Osteoblast (primary cell): Measurements from ENCODE around the gene KYAT1. TPM values are rescaled to one million over a fixed set of nuclear protein-coding genes. Genes with fewer than 3 reads are reported as not detected.
"Not testable (repeated sequence)": the region's sequence is repeated elsewhere in the genome, so short reads cannot be mapped to it uniquely, and the experiment has no call there.

Experiments
- DNase-seq: peaks from one replicate; pipeline ENCODE4 v3.0.0; 2011; ENCODE audit warnings: low spot score, mixed read lengths; ENCODE audit not compliant: insufficient read length; ENCODE audit errors: missing footprints
- H2AFZ ChIP-seq: 2 replicates; pipeline ENCODE4 v1.6.0; 2011; ENCODE audit warnings: mild to moderate bottlenecking, low read length
- H3K27ac ChIP-seq: 2 replicates; pipeline ENCODE4 v1.5.1; 2011; ENCODE audit warnings: mild to moderate bottlenecking, low read depth, low read length, moderate library complexity
- H3K27me3 ChIP-seq: 2 replicates; pipeline ENCODE4 v1.6.0; 2012; ENCODE audit warnings: mild to moderate bottlenecking, control low read depth, inconsistent platforms, low read length, moderate library complexity; ENCODE audit not compliant: insufficient read depth
- H3K36me3 ChIP-seq: 2 replicates; pipeline ENCODE4 v1.5.1; 2011; ENCODE audit warnings: mild to moderate bottlenecking, low read length, control low read depth, moderate library complexity; ENCODE audit not compliant: insufficient read depth
- H3K4me1 ChIP-seq: 2 replicates; pipeline ENCODE4 v1.5.1; 2011; ENCODE audit warnings: mild to moderate bottlenecking, low read length, control low read depth, moderate library complexity; ENCODE audit not compliant: insufficient read depth
- H3K4me2 ChIP-seq: 2 replicates; pipeline ENCODE4 v1.6.0; 2011; ENCODE audit warnings: mild to moderate bottlenecking, low read length; ENCODE audit not compliant: insufficient read depth
- H3K4me3 ChIP-seq: fragments of 200-600 bp; sonication (generic); 3 replicates; pipeline ENCODE4 v1.5.1; 2012; ENCODE audit warnings: mild to moderate bottlenecking, low read length, inconsistent platforms; ENCODE audit not compliant: insufficient read depth
- H3K79me2 ChIP-seq: 2 replicates; pipeline ENCODE4 v1.6.0; 2012; ENCODE audit warnings: mild to moderate bottlenecking, low read length, control low read depth, inconsistent platforms; ENCODE audit not compliant: insufficient read depth
- H3K9me3 ChIP-seq: 2 replicates; pipeline ENCODE4 v1.5.1; 2011; ENCODE audit warnings: low read depth, low read length, control low read depth
- H4K20me1 ChIP-seq: 2 replicates; pipeline ENCODE4 v1.6.0; 2012; ENCODE audit warnings: mild to moderate bottlenecking, low read length, control low read depth; ENCODE audit not compliant: insufficient read depth
- total RNA-seq: library from RNA; depleted of rRNA; stranded (reverse); fragments of >200 nt; gene quantifications from 2 replicates; pipeline ENCODE4 v1.2.3, GENCODE V29; 2012
- TF ChIP-seq, protein P1 (sequence below): IDR thresholded peaks from 2 replicates; pipeline ENCODE4 v1.5.1; 2011; ENCODE audit warnings: mild to moderate bottlenecking, low read depth, low read length, moderate library complexity; ENCODE audit errors: extremely low read depth

KYAT1 gene
- total RNA-seq, 1 donor: 3.3 TPM

DNA sequence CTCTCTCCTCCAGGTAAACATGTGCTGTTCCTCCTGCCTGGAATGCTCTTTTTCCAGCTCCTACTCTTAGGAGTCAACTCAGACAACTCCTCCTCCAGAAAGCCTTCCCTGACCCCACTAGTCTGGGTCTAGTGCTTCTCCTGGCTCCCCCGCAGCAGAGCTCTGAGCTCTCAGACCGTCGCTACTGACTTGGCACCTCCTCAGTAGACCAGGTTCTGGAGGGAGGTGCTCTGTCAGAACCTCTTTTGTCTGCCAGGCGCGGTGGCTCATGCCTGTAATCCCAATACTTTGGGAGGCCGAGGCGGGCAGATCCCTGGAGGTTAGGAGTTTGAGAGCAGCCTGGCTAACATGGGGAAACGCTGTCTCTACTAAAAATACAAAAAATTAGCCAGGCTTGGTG lies 3.6 kb upstream of the KYAT1 start:
- Histone ChIP-seq H2AFZ (no peak overlapping the region), H3K79me2 (peaks cover 82% of the 10 kb centered on the region), H3K36me3 (peaks cover 24% of the 10 kb centered on the region), H3K9me3 (no peaks in the 10 kb centered on the region), H4K20me1 (peaks cover 38% of the 10 kb centered on the region), H3K27ac (peak overlapping the region; percentile 67), H3K4me3 (no peak overlapping the region), H3K4me2 (no peak overlapping the region), H3K4me1 (peaks cover 28% of the 10 kb centered on the region), H3K27me3 (no peaks in the 10 kb centered on the region)
- DNase-seq: peak; percentile 45
- TF ChIP-seq, protein P1, sequence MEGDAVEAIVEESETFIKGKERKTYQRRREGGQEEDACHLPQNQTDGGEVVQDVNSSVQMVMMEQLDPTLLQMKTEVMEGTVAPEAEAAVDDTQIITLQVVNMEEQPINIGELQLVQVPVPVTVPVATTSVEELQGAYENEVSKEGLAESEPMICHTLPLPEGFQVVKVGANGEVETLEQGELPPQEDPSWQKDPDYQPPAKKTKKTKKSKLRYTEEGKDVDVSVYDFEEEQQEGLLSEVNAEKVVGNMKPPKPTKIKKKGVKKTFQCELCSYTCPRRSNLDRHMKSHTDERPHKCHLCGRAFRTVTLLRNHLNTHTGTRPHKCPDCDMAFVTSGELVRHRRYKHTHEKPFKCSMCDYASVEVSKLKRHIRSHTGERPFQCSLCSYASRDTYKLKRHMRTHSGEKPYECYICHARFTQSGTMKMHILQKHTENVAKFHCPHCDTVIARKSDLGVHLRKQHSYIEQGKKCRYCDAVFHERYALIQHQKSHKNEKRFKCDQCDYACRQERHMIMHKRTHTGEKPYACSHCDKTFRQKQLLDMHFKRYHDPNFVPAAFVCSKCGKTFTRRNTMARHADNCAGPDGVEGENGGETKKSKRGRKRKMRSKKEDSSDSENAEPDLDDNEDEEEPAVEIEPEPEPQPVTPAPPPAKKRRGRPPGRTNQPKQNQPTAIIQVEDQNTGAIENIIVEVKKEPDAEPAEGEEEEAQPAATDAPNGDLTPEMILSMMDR: no peak

GRCh38 chr9:128884164-128884563 lies 2.4 kb upstream of the KYAT1 start:
- DNase-seq: peak; percentile 13
- Histone ChIP-seq H3K4me1 (peaks cover 24% of the 10 kb centered on the region), H3K27me3 (no peaks in the 10 kb centered on the region), H3K4me3 (no peak overlapping the region), H3K36me3 (peaks cover 24% of the 10 kb centered on the region), H4K20me1 (peaks cover 38% of the 10 kb centered on the region), H3K4me2 (peak overlapping the region; percentile 96), H2AFZ (no peak overlapping the region), H3K27ac (no peak overlapping the region), H3K79me2 (peaks cover 82% of the 10 kb centered on the region), H3K9me3 (no peaks in the 10 kb centered on the region)
- TF ChIP-seq, protein P1: no peak

DNA sequence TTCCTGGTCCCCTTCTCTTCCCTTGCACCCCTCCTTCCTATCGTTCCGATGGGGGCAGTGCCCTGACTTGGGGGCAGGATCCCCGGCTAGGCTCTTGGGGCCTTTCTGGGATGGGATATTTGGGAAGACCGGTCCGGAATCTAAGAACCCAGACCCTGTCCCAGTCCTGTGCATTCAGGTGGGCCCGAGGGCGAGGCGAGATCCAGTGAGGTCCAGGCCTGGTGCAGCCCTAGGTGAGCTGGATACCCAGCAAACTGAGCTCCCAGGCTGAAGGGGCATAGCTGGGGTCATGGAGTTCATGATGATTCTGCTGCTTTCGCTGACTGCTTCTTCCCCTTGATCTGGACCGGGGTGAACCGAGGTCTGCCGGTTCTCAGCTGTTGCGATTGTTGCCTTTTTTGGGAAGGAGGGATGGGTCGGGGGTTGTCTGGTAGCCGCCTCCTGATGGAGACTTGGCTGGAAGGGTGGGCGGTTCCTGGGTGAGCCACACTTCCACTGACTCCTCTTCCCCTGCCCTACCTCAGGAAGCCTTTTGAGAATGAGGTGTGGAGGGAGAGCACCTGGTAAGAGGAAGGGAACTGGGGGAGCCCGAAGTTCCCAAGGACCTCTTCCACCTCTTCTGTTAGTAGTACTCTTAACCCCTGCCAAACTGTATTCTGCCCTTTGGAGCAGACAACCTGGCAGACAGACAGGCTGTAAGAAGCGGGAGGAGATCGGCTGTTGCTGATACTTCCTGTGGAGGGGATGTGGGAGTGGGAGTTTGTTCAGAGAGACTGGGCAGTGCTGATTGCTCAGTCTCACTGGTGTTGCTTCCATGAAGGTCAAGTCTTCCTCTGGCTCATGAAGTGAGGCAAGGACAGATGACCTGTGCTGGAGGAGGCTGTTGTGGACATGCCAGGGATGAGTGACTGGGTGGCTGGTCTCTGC lies 1.2 kb upstream of the KYAT1 start:
- Histone ChIP-seq H3K4me3 (peak overlapping the region; percentile 98), H4K20me1 (peaks cover 28% of the 10 kb centered on the region), H3K36me3 (peaks cover 15% of the 10 kb centered on the region), H3K4me1 (peaks cover 20% of the 10 kb centered on the region), H3K9me3 (no peaks in the 10 kb centered on the region), H3K27me3 (no peaks in the 10 kb centered on the region), H3K27ac (peak overlapping the region; percentile 85), H3K4me2 (peak overlapping the region; percentile 96), H3K79me2 (peaks cover 70% of the 10 kb centered on the region), H2AFZ (peak overlapping the region; percentile 68)
- TF ChIP-seq, protein P1: no peak
- DNase-seq: peak; percentile 86

GRCh38 chr9:128877852-128878251 lies 3.9 kb downstream of the KYAT1 start:
- H3K79me2 ChIP-seq: peaks cover 27% of the 10 kb centered on the region
- H3K4me1 ChIP-seq: peaks cover 4% of the 10 kb centered on the region
- no peak for DNase-seq
- no peaks in the 10 kb centered on the region for H3K36me3 ChIP-seq
- no peak overlapping the region for H3K4me3 ChIP-seq
- no peaks in the 10 kb centered on the region for H3K9me3 ChIP-seq
- no peaks in the 10 kb centered on the region for H3K27me3 ChIP-seq
- H3K4me2 ChIP-seq: no peak overlapping the region
- no peaks in the 10 kb centered on the region for H4K20me1 ChIP-seq
- no peak overlapping the region for H2AFZ ChIP-seq
- no peak overlapping the region for H3K27ac ChIP-seq
- TF ChIP-seq, protein P1: no peak

GRCh38 chr9:128870941-128871265 lies 10.8 kb downstream of the KYAT1 start:
- not testable (repeated sequence) for H3K36me3 ChIP-seq, H3K79me2 ChIP-seq, H3K27ac ChIP-seq, H3K4me2 ChIP-seq, H3K27me3 ChIP-seq, H3K4me3 ChIP-seq, H3K4me1 ChIP-seq, H2AFZ ChIP-seq, DNase-seq, H4K20me1 ChIP-seq, H3K9me3 ChIP-seq
